SU-DHL-6 (cell line): Measurements from ENCODE around the gene ZNF512B.

Experiments used
- H2AFZ ChIP-seq: fragments of 200-600 bp; sonication (generic); 2 replicates; pipeline ENCODE4 v1.6.1; 2014; ENCODE audit warnings: low read depth, mild to moderate bottlenecking, moderate library complexity, mixed read lengths, antibody characterized with exemption, low read length; ENCODE audit not compliant: severe bottlenecking
- H3F3A ChIP-seq: fragments of 200-600 bp; shearing (Covaris generic); 2 replicates; pipeline ENCODE4 v1.6.0; 2016; ENCODE audit warnings: antibody characterized with exemption, mild to moderate bottlenecking; ENCODE audit not compliant: insufficient read depth
- H3K27ac ChIP-seq: fragments of 200-600 bp; sonication (generic); 2 replicates; pipeline ENCODE4 v1.5.1; 2016; ENCODE audit warnings: low read depth, mild to moderate bottlenecking, low read length, moderate library complexity, mixed read lengths
- H3K27me3 ChIP-seq: fragments of 200-600 bp; sonication (generic), shearing (Covaris generic); 2 replicates; pipeline ENCODE4 v1.6.0; 2014; ENCODE audit warnings: mild to moderate bottlenecking, low read length
- H3K36me3 ChIP-seq: fragments of 200-600 bp; sonication (generic); 2 replicates; pipeline ENCODE4 v1.6.1; 2014; ENCODE audit warnings: mild to moderate bottlenecking, low read length, mixed read lengths
- H3K4me2 ChIP-seq: fragments of 300-600, 200-600 bp; shearing (Covaris generic), sonication (generic); 2 replicates; pipeline ENCODE4 v1.6.0; 2014; ENCODE audit warnings: low read length, low read depth, mild to moderate bottlenecking; ENCODE audit not compliant: poor library complexity, severe bottlenecking
- H3K4me3 ChIP-seq: fragments of 200-600 bp; sonication (generic); 2 replicates; pipeline ENCODE4 v1.5.1; 2014; ENCODE audit warnings: antibody characterized with exemption, low read length, mild to moderate bottlenecking, mixed read lengths; ENCODE audit not compliant: insufficient read depth, poor library complexity, severe bottlenecking
- H3K79me2 ChIP-seq: fragments of 200-600 bp; sonication (generic); 2 replicates; pipeline ENCODE4 v1.6.1; 2014; ENCODE audit warnings: mild to moderate bottlenecking, low read length, moderate library complexity; ENCODE audit not compliant: insufficient read depth
- H3K9ac ChIP-seq: fragments of 200-600 bp; sonication (generic); 2 replicates; pipeline ENCODE4 v1.7.0; 2014; ENCODE audit warnings: mild to moderate bottlenecking, low read length
- H3K9me2 ChIP-seq: fragments of 200-600 bp; sonication (generic); replicated peaks from 2 replicates; pipeline ENCODE4 v1.6.1; 2014; ENCODE audit warnings: low read length; ENCODE audit not compliant: insufficient read depth
- H3K9me3 ChIP-seq: fragments of 200-600 bp; sonication (generic); 2 replicates; pipeline ENCODE4 v1.6.1; 2014; ENCODE audit warnings: low read length, mixed read lengths; ENCODE audit not compliant: insufficient read depth
- H4K20me1 ChIP-seq: fragments of 200-600 bp; sonication (generic); 2 replicates; pipeline ENCODE4 v1.6.1; 2014; ENCODE audit warnings: low read depth, mild to moderate bottlenecking, antibody characterized with exemption, low read length, moderate library complexity, mixed read lengths
- EZH2phosphoT487 ChIP-seq: fragments of 200-600 bp; sonication (generic), shearing (Covaris generic); conservative IDR thresholded peaks from 2 replicates; pipeline ENCODE4 v1.6.1; 2018; ENCODE audit warnings: mild to moderate bottlenecking, antibody characterized with exemption, low read length, moderate library complexity, mixed read lengths
- TF ChIP-seq, protein P1 (sequence below): fragments of 200-600 bp; sonication (generic); IDR thresholded peaks from one replicate; pipeline ENCODE4 v1.5.1; 2017; ENCODE audit warnings: antibody characterized with exemption, mild to moderate bottlenecking, low read length, moderate library complexity; ENCODE audit not compliant: insufficient read depth, poor library complexity, severe bottlenecking

The ZNF512B gene

DNA sequence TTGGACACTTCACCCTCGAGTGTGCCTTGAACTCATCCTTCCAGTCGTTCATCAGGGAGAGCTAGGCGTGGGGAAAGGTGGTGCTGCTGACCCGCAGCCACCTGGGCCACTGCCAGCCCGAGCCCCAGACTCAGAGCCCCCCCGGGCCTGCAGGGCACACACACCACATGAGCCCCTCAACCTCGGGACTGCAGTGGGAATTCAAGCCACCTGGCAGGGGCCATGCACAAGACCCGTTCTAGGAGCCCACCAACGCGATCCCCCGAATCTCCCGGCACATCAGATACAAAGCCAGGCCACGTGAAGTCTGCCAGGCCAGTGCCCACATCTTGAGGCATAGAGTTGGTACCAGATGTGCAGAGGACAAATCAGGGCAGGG, 2.8 kb downstream of the ZNF512B start:
- H3K36me3 ChIP-seq = no peaks in the 10 kb centered on the region
- peaks cover 15% of the 10 kb centered on the region; the same call in 1 of the 2 replicates for H3K9me3 ChIP-seq
- H3K9ac ChIP-seq = no peak overlapping the region
- TF ChIP-seq EZH2phosphoT487 = no peak
- TF ChIP-seq, protein P1, sequence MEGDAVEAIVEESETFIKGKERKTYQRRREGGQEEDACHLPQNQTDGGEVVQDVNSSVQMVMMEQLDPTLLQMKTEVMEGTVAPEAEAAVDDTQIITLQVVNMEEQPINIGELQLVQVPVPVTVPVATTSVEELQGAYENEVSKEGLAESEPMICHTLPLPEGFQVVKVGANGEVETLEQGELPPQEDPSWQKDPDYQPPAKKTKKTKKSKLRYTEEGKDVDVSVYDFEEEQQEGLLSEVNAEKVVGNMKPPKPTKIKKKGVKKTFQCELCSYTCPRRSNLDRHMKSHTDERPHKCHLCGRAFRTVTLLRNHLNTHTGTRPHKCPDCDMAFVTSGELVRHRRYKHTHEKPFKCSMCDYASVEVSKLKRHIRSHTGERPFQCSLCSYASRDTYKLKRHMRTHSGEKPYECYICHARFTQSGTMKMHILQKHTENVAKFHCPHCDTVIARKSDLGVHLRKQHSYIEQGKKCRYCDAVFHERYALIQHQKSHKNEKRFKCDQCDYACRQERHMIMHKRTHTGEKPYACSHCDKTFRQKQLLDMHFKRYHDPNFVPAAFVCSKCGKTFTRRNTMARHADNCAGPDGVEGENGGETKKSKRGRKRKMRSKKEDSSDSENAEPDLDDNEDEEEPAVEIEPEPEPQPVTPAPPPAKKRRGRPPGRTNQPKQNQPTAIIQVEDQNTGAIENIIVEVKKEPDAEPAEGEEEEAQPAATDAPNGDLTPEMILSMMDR = no peak
- H3K4me2 ChIP-seq = no peak overlapping the region
- H3K27ac ChIP-seq = no peak overlapping the region
- no peaks in the 10 kb centered on the region for H3K79me2 ChIP-seq
- H3F3A ChIP-seq = no peaks in the 10 kb centered on the region
- no peaks in the 10 kb centered on the region for H3K9me2 ChIP-seq
- no peak overlapping the region for H3K4me3 ChIP-seq
- no peaks in the 10 kb centered on the region for H3K27me3 ChIP-seq
- H4K20me1 ChIP-seq = no peaks in the 10 kb centered on the region
- no peak overlapping the region for H2AFZ ChIP-seq

DNA sequence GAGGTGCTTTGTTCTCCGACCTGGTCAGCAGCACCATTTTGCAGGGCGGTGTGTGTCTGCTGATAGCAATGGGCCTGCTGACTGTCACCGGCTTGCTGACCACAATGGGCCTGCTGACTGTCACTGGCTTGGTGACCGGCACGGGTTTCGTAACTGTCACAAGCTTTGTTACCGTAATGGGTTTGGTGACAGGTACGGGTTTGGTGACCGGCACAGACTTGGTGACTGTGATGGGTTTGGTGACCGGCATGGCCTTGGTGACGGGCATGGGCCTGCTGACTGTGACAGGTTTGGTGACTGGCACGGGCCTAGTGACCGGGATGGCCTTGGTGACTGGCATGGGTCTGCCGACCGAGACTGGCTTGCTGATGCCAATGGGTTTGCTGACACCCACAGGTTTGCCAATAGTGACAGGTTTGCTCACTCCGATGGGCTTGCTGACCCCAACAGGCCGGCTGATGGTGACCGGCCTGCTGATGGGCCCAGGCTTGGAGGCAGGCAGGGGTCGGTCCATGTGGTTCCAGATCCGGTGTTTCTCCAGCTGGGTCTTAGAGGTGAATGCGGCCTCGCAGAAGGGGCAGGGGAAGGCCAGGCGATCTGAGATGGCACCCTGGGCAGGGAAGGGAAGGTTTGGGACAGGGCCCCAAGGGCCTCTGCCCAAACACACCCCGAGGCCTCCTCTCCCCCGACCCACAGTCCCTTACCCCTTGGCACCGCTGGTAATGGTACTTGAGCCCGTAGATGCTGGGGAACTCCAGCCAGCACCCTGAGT, 3.4 kb downstream of the ZNF512B start:
- no peak overlapping the region for H2AFZ ChIP-seq
- TF ChIP-seq EZH2phosphoT487 = no peak
- TF ChIP-seq, protein P1 = no peak
- H3K9me2 ChIP-seq = no peaks in the 10 kb centered on the region
- no peak overlapping the region for H3K4me3 ChIP-seq
- no peaks in the 10 kb centered on the region for H4K20me1 ChIP-seq
- no peaks in the 10 kb centered on the region for H3K79me2 ChIP-seq
- no peak overlapping the region for H3K4me2 ChIP-seq
- H3K9ac ChIP-seq = no peak overlapping the region
- peaks cover 15% of the 10 kb centered on the region; the same call in 1 of the 2 replicates for H3K9me3 ChIP-seq
- H3K27me3 ChIP-seq = no peaks in the 10 kb centered on the region
- H3F3A ChIP-seq = no peaks in the 10 kb centered on the region
- H3K27ac ChIP-seq = no peak overlapping the region
- no peaks in the 10 kb centered on the region for H3K36me3 ChIP-seq

DNA sequence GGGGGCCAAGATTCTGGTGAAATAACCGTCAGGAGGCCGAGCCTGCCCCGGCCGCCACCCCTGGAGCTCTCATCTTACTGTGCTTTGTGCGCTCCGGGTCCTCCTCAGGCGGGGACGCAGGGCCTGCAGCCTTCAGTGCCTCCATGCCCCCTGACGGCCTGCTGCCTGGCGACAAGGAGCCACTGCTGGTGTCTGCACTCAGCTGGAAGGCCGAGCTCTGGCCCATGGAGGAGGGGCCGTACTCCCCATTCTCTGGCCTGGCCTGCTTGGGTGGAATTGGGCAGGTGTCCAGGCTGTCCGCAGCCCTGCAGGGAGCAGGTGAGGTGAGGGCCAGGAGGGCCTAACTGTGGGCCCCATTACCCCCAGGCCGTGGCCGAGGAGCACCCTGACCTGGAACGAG, 5.3 kb downstream of the ZNF512B start:
- Histone ChIP-seq H3K27ac (no peak overlapping the region), H3K9ac (no peak overlapping the region), H3K4me3 (no peak overlapping the region), H2AFZ (no peak overlapping the region), H3F3A (no peaks in the 10 kb centered on the region), H3K36me3 (no peaks in the 10 kb centered on the region), H3K9me3 (peaks cover 15% of the 10 kb centered on the region; the same call in 1 of the 2 replicates), H3K9me2 (no peaks in the 10 kb centered on the region), H3K79me2 (no peaks in the 10 kb centered on the region), H3K27me3 (no peaks in the 10 kb centered on the region), H3K4me2 (no peak overlapping the region), H4K20me1 (no peaks in the 10 kb centered on the region)
- TF ChIP-seq, protein P1 = no peak
- no peak for TF ChIP-seq EZH2phosphoT487
